Stomach (tissue), 9 donors: Measurements from ENCODE around the gene ABHD17B. TPM values are rescaled to one million over a fixed set of nuclear protein-coding genes. Genes with fewer than 3 reads are reported as not detected.

Source experiments
- DNase-seq, 2 donors: peaks; one replicate each; pipeline versions ENCODE4 v3.0.0 to v3.0.0-alpha.2; 2013 to 2019
- H3K27ac ChIP-seq, 5 donors: fragments of 200-600 bp in 4 of 5; sonication (generic) in 4 of 5; one replicate each; pipeline ENCODE4 v1.5.1; 2013 to 2019; ENCODE audit warnings: mild to moderate bottlenecking in 1 of 5, moderate library complexity in 1 of 5
- H3K27me3 ChIP-seq, 3 donors: fragments of 200-600 bp; sonication (generic); one replicate each; pipeline ENCODE4 v1.5.1; 2017 to 2019; ENCODE audit warnings: mixed run types in 1 of 3
- H3K36me3 ChIP-seq, 4 donors: fragments of 200-600 bp; sonication (generic); 1 replicate in 3 of 4; 2 replicates in 1 of 4; pipeline ENCODE4 v1.5.1; 2016 to 2019
- H3K4me1 ChIP-seq, 4 donors: fragments of 200-600 bp; sonication (generic); one replicate each; pipeline ENCODE4 v1.5.1; 2016 to 2019
- H3K4me3 ChIP-seq, 4 donors: fragments of 200-600 bp; sonication (generic) in 3 of 4; one replicate each; pipeline ENCODE4 v1.5.1; 2016 to 2019; ENCODE audit warnings: mild to moderate bottlenecking in 1 of 4
- H3K9me3 ChIP-seq, 4 donors: fragments of 200-600 bp; sonication (generic); one replicate each; pipeline ENCODE4 v1.5.1; 2016 to 2019
- CTCF ChIP-seq, 7 experiments: fragments of 450-650 bp in 4 of 7; fragments of 200-600 bp in 3 of 7; sonication (generic) in 3 of 7; IDR thresholded peaks; one replicate each; pipeline ENCODE4 v1.5.1; 2016 to 2019; ENCODE audit warnings: antibody characterized with exemption in 7 of 7, control low read depth in 2 of 7, mild to moderate bottlenecking in 1 of 7
- EP300 ChIP-seq: sonication (generic); formaldehyde crosslinking; IDR thresholded peaks from one replicate; pipeline ENCODE4 v1.6.1; 2017; ENCODE audit warnings: antibody characterized with exemption
- POLR2A ChIP-seq, 4 donors: fragments of 450-650 bp; IDR thresholded peaks; one replicate each; pipeline ENCODE4 v1.6.1; 2016; ENCODE audit warnings: antibody characterized with exemption in 4 of 4, control low read depth in 2 of 4, mild to moderate bottlenecking in 1 of 4, moderate library complexity in 1 of 4
- POLR2AphosphoS5 ChIP-seq, 3 donors: sonication (generic); formaldehyde crosslinking; IDR thresholded peaks; one replicate each; pipeline ENCODE4 v1.6.1; 2016; ENCODE audit warnings: antibody characterized with exemption in 3 of 3
- WGBS, 5 donors: extraction: QIAGEN DNeasy Blood & Tissue Kit in 3 of 5; methylation state at CpG; one replicate each; pipeline versions ENCODE4 v1.1.5 to v1.1.7; 2013 to 2018; 5-methylcytosine and 5-hydroxymethylcytosine counted together
- intact Hi-C: fragments of 100-400 bp; cut with DNase I; formaldehyde crosslinking; loops from one replicate; pipeline ENCODE4 v1.15.1; 2023; ENCODE audit warnings: low total_unique reads
- polyA plus RNA-seq, 3 donors: library from polyadenylated mRNA; stranded (reverse); fragments of 200-250 nt; gene quantifications; one replicate each; pipeline ENCODE4 v1.2.3, GENCODE V29; 2013
- total RNA-seq, 5 donors: library from RNA; depleted of rRNA; stranded (reverse); fragments of >200 nt; gene quantifications; one replicate each; pipeline versions ENCODE4 v1.1.0 to v1.2.3, GENCODE V29; 2014 to 2016
- donor health status: healthy with polysubstance abuse.
- donor health status: Bipolar disorder and iron deficiency.
- donor health status: healthy.

Gene ABHD17B
- total and polyA plus RNA-seq, 8 donors, result 4.0 to 57.5 (median 11.2) TPM

DNA sequence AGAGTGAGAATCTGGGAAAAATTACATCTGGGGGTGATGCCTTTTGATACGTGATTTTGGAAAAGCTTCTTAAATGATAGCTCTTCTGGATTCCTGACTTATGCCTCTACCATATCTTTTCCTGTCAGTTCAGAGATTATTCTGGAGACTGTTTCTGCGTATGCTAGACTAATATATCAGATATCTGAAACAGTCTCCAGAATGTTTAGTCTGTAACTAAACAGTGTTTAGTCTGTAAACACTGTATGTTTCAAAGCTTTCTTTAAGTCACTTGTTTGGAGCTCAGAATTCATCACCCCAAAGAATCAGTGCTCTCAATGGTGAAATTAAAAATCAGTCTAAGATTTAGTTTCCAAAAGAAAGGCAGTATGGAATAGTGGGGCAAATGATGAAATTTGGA, 20.2 kb upstream of the ABHD17B start:
- no peak for TF ChIP-seq POLR2AphosphoS5 (IDR thresholded peaks at IDR 0.05)
- TF ChIP-seq POLR2A (IDR thresholded peaks at IDR 0.05), result no peak
- no peak for TF ChIP-seq EP300
- TF ChIP-seq CTCF (IDR thresholded peaks at IDR 0.05), result no peak
- H3K9me3 ChIP-seq, result no peaks in the 10 kb centered on the region
- no peaks in the 10 kb centered on the region for H3K36me3 ChIP-seq
- H3K4me1 ChIP-seq, result peaks cover 0 to 18% (median 4%) of the 10 kb centered on the region in 4 donors
- H3K4me3 ChIP-seq, result no peak overlapping the region
- H3K27me3 ChIP-seq, result no peaks in the 10 kb centered on the region
- no peak overlapping the region for H3K27ac ChIP-seq
- intact Hi-C loops, result no loop called here
- 28 to 58% (median 34%) methylated on average over 2 of the region's 2 CpGs for WGBS, 5 donors
- no peak for DNase-seq

- WGBS, 5 donors, result 79 to 90% (median 86%) methylated on average over 2 of the region's 2 CpGs
- DNase-seq, result no peak
- TF ChIP-seq POLR2A (IDR thresholded peaks at IDR 0.05) (no peak), CTCF (IDR thresholded peaks at IDR 0.05) (no peak), EP300 (no peak), POLR2AphosphoS5 (IDR thresholded peaks at IDR 0.05) (no peak)
- Histone ChIP-seq H3K4me1 (peaks cover 0 to 15% (median 5%) of the 10 kb centered on the region in 4 donors), H3K4me3 (no peak overlapping the region), H3K9me3 (no peaks in the 10 kb centered on the region), H3K36me3 (no peaks in the 10 kb centered on the region), H3K27ac (no peak overlapping the region), H3K27me3 (no peaks in the 10 kb centered on the region)
- intact Hi-C loops, result no loop called here
Measured at GRCh38 chr9:71929791-71930440, 18.9 kb upstream of the ABHD17B start.

- H3K27me3 ChIP-seq, result no peaks in the 10 kb centered on the region
- 85 to 95% (median 93%) methylated on average over 2 of the region's 2 CpGs for WGBS, 5 donors
- H3K4me1 ChIP-seq, result peaks cover 0 to 16% (median 5%) of the 10 kb centered on the region in 4 donors
- H3K4me3 ChIP-seq, result no peak overlapping the region
- DNase-seq, result no peak
- no peak overlapping the region for H3K27ac ChIP-seq
- intact Hi-C loops, result no loop called here
- H3K9me3 ChIP-seq, result no peaks in the 10 kb centered on the region
- no peak for TF ChIP-seq CTCF (IDR thresholded peaks at IDR 0.05)
- TF ChIP-seq EP300, result no peak
- no peak for TF ChIP-seq POLR2A (IDR thresholded peaks at IDR 0.05)
- TF ChIP-seq POLR2AphosphoS5 (IDR thresholded peaks at IDR 0.05), result no peak
- no peaks in the 10 kb centered on the region for H3K36me3 ChIP-seq
Measured at GRCh38 chr9:71929223-71929622, 18.2 kb upstream of the ABHD17B start.

- TF ChIP-seq POLR2A (IDR thresholded peaks at IDR 0.05), result no peak
- TF ChIP-seq POLR2AphosphoS5 (IDR thresholded peaks at IDR 0.05), result no peak
- no peak for TF ChIP-seq CTCF (IDR thresholded peaks at IDR 0.05)
- no peak for TF ChIP-seq EP300
- 93 to 98% (median 95%) methylated on average over 2 of the region's 2 CpGs for WGBS, 5 donors
- intact Hi-C loops, result no loop called here
- H3K4me1 ChIP-seq, result peaks cover 0 to 16% (median 5%) of the 10 kb centered on the region in 4 donors
- H3K36me3 ChIP-seq, result no peaks in the 10 kb centered on the region
- no peak overlapping the region for H3K27ac ChIP-seq
- no peaks in the 10 kb centered on the region for H3K27me3 ChIP-seq
- H3K9me3 ChIP-seq, result no peaks in the 10 kb centered on the region
- no peak for DNase-seq
- no peak overlapping the region for H3K4me3 ChIP-seq
Measured at GRCh38 chr9:71928806-71929205, 17.8 kb upstream of the ABHD17B start.
